ENCODE results near the gene FBN1.

The FBN1 gene

GRCh38 chr15:48604567-48604966, 40.9 kb downstream of the FBN1 start:
- no peak overlapping the region for H2BK15ac ChIP-seq (replicated peaks; ENCODE audit: low read depth)
- H3K18ac ChIP-seq (ENCODE audit: low read length) = peak overlapping the region; percentile 87
- H3K36me3 ChIP-seq (ENCODE audit: control insufficient read depth, insufficient read depth, low read length) = no peaks in the 10 kb centered on the region
- no peak overlapping the region for H4K8ac ChIP-seq (ENCODE audit: low read depth, low read length)
- no peaks in the 10 kb centered on the region for H3K79me2 ChIP-seq (ENCODE audit: control insufficient read depth, insufficient read depth, low read length)
- H3K4me1 ChIP-seq (ENCODE audit: control insufficient read depth, low read depth, low read length) = peaks cover 2% of the 10 kb centered on the region
- H3K4me2 ChIP-seq (ENCODE audit: low read length) = no peak overlapping the region
- peak overlapping the region; percentile 52 for H3K4ac ChIP-seq (ENCODE audit: low read depth, low read length)
- H3K23ac ChIP-seq (ENCODE audit: low read length) = no peak overlapping the region
- no peak overlapping the region for H2AK5ac ChIP-seq (ENCODE audit: low read length)
- no peak overlapping the region for H3K9ac ChIP-seq (ENCODE audit: low read length)
- H3K27ac ChIP-seq (ENCODE audit: low read depth, low read length) = no peak overlapping the region
- no peak overlapping the region for H4K5ac ChIP-seq (ENCODE audit: low read length)
- H3K56ac ChIP-seq (ENCODE audit: low read length) = peak overlapping the region; percentile 47
- no peaks in the 10 kb centered on the region for H3K27me3 ChIP-seq (ENCODE audit: insufficient read depth, low read length, poor library complexity)
- H3K4me3 ChIP-seq (ENCODE audit: low read length) = no peak overlapping the region
- H2BK120ac ChIP-seq (ENCODE audit: low read depth, low read length) = no peak overlapping the region
- H2BK5ac ChIP-seq (ENCODE audit: low read length) = no peak overlapping the region
- H3K79me1 ChIP-seq (ENCODE audit: low read length) = no peaks in the 10 kb centered on the region
- DNase-seq = peak; percentile 55

GRCh38 chr15:48603922-48604321, 41.6 kb downstream of the FBN1 start:
- Histone ChIP-seq H3K56ac (ENCODE audit: low read length) (no peak overlapping the region), H3K23ac (ENCODE audit: low read length) (no peak overlapping the region), H3K9ac (ENCODE audit: low read length) (no peak overlapping the region), H3K4ac (ENCODE audit: low read depth, low read length) (no peak overlapping the region), H3K79me1 (ENCODE audit: low read length) (no peaks in the 10 kb centered on the region), H3K36me3 (ENCODE audit: control insufficient read depth, insufficient read depth, low read length) (no peaks in the 10 kb centered on the region), H3K4me3 (ENCODE audit: low read length) (no peak overlapping the region), H4K5ac (ENCODE audit: low read length) (no peak overlapping the region), H2BK15ac (replicated peaks; ENCODE audit: low read depth) (no peak overlapping the region), H2BK5ac (ENCODE audit: low read length) (no peak overlapping the region), H3K4me1 (ENCODE audit: control insufficient read depth, low read depth, low read length) (peaks cover 2% of the 10 kb centered on the region), H3K4me2 (ENCODE audit: low read length) (no peak overlapping the region), H3K18ac (ENCODE audit: low read length) (peak overlapping the region; percentile 52), H3K79me2 (ENCODE audit: control insufficient read depth, insufficient read depth, low read length) (no peaks in the 10 kb centered on the region), H2BK120ac (ENCODE audit: low read depth, low read length) (peak overlapping the region; percentile 24), H4K8ac (ENCODE audit: low read depth, low read length) (no peak overlapping the region), H3K27ac (ENCODE audit: low read depth, low read length) (peak overlapping the region; percentile 26), H2AK5ac (ENCODE audit: low read length) (no peak overlapping the region), H3K27me3 (ENCODE audit: insufficient read depth, low read length, poor library complexity) (no peaks in the 10 kb centered on the region)
- no CpG with 5 or more reads among the region's 3 CpGs for WGBS (ENCODE audit: extremely low coverage, insufficient coverage, low lambda C conversion rate)
- no peak for DNase-seq

- H3K9ac ChIP-seq (ENCODE audit: low read length) = no peak overlapping the region
- no peak overlapping the region for H3K4me2 ChIP-seq (ENCODE audit: low read length)
- no peak overlapping the region for H2BK15ac ChIP-seq (replicated peaks; ENCODE audit: low read depth)
- H3K36me3 ChIP-seq (ENCODE audit: control insufficient read depth, insufficient read depth, low read length) = no peaks in the 10 kb centered on the region
- WGBS (ENCODE audit: extremely low coverage, insufficient coverage, low lambda C conversion rate) = no CpG with 5 or more reads among the region's 6 CpGs
- no peaks in the 10 kb centered on the region for H3K79me1 ChIP-seq (ENCODE audit: low read length)
- no peak overlapping the region for H3K4ac ChIP-seq (ENCODE audit: low read depth, low read length)
- H3K4me1 ChIP-seq (ENCODE audit: control insufficient read depth, low read depth, low read length) = peaks cover 2% of the 10 kb centered on the region
- H4K8ac ChIP-seq (ENCODE audit: low read depth, low read length) = no peak overlapping the region
- DNase-seq = peak; percentile 80
- H2BK120ac ChIP-seq (ENCODE audit: low read depth, low read length) = no peak overlapping the region
- H3K79me2 ChIP-seq (ENCODE audit: control insufficient read depth, insufficient read depth, low read length) = no peaks in the 10 kb centered on the region
- no peaks in the 10 kb centered on the region for H3K27me3 ChIP-seq (ENCODE audit: insufficient read depth, low read length, poor library complexity)
- peak overlapping the region; percentile 66 for H3K27ac ChIP-seq (ENCODE audit: low read depth, low read length)
- no peak overlapping the region for H2AK5ac ChIP-seq (ENCODE audit: low read length)
- no peak overlapping the region for H3K4me3 ChIP-seq (ENCODE audit: low read length)
- H3K23ac ChIP-seq (ENCODE audit: low read length) = no peak overlapping the region
- H4K5ac ChIP-seq (ENCODE audit: low read length) = no peak overlapping the region
- H2BK5ac ChIP-seq (ENCODE audit: low read length) = no peak overlapping the region
- H3K56ac ChIP-seq (ENCODE audit: low read length) = no peak overlapping the region
- H3K18ac ChIP-seq (ENCODE audit: low read length) = no peak overlapping the region
Measured at GRCh38 chr15:48603123-48603500, 42.4 kb downstream of the FBN1 start.

- Histone ChIP-seq H3K4ac (ENCODE audit: low read depth, low read length) (no peak overlapping the region), H2BK5ac (ENCODE audit: low read length) (no peak overlapping the region), H3K4me1 (ENCODE audit: control insufficient read depth, low read depth, low read length) (peaks cover 2% of the 10 kb centered on the region), H3K4me3 (ENCODE audit: low read length) (no peak overlapping the region), H3K9ac (ENCODE audit: low read length) (no peak overlapping the region), H4K5ac (ENCODE audit: low read length) (no peak overlapping the region), H2BK15ac (replicated peaks; ENCODE audit: low read depth) (no peak overlapping the region), H2BK120ac (ENCODE audit: low read depth, low read length) (no peak overlapping the region), H3K23ac (ENCODE audit: low read length) (no peak overlapping the region), H3K79me2 (ENCODE audit: control insufficient read depth, insufficient read depth, low read length) (no peaks in the 10 kb centered on the region), H2AK5ac (ENCODE audit: low read length) (no peak overlapping the region), H3K56ac (ENCODE audit: low read length) (no peak overlapping the region), H3K36me3 (ENCODE audit: control insufficient read depth, insufficient read depth, low read length) (no peaks in the 10 kb centered on the region), H3K27ac (ENCODE audit: low read depth, low read length) (no peak overlapping the region), H3K27me3 (ENCODE audit: insufficient read depth, low read length, poor library complexity) (no peaks in the 10 kb centered on the region), H3K18ac (ENCODE audit: low read length) (no peak overlapping the region), H3K4me2 (ENCODE audit: low read length) (no peak overlapping the region), H4K8ac (ENCODE audit: low read depth, low read length) (no peak overlapping the region), H3K79me1 (ENCODE audit: low read length) (no peaks in the 10 kb centered on the region)
- no CpG with 5 or more reads among the region's 4 CpGs for WGBS (ENCODE audit: extremely low coverage, insufficient coverage, low lambda C conversion rate)
- DNase-seq = peak; percentile 91
Measured at GRCh38 chr15:48602358-48603122, 43.0 kb downstream of the FBN1 start.

- H3K27me3 ChIP-seq (ENCODE audit: insufficient read depth, low read length, poor library complexity) = no peaks in the 10 kb centered on the region
- no peak overlapping the region for H3K23ac ChIP-seq (ENCODE audit: low read length)
- no peak for DNase-seq
- H3K79me2 ChIP-seq (ENCODE audit: control insufficient read depth, insufficient read depth, low read length) = no peaks in the 10 kb centered on the region
- H3K56ac ChIP-seq (ENCODE audit: low read length) = no peak overlapping the region
- H2BK120ac ChIP-seq (ENCODE audit: low read depth, low read length) = peak overlapping the region; percentile 37
- H3K4me3 ChIP-seq (ENCODE audit: low read length) = no peak overlapping the region
- no peak overlapping the region for H3K4me2 ChIP-seq (ENCODE audit: low read length)
- H3K36me3 ChIP-seq (ENCODE audit: control insufficient read depth, insufficient read depth, low read length) = no peaks in the 10 kb centered on the region
- H3K4me1 ChIP-seq (ENCODE audit: control insufficient read depth, low read depth, low read length) = peaks cover 2% of the 10 kb centered on the region
- no CpG with 5 or more reads among the region's 4 CpGs for WGBS (ENCODE audit: extremely low coverage, insufficient coverage, low lambda C conversion rate)
- no peak overlapping the region for H3K9ac ChIP-seq (ENCODE audit: low read length)
- no peak overlapping the region for H3K18ac ChIP-seq (ENCODE audit: low read length)
- no peak overlapping the region for H4K8ac ChIP-seq (ENCODE audit: low read depth, low read length)
- no peak overlapping the region for H2AK5ac ChIP-seq (ENCODE audit: low read length)
- H3K79me1 ChIP-seq (ENCODE audit: low read length) = no peaks in the 10 kb centered on the region
- no peak overlapping the region for H4K5ac ChIP-seq (ENCODE audit: low read length)
- H2BK5ac ChIP-seq (ENCODE audit: low read length) = no peak overlapping the region
- no peak overlapping the region for H3K27ac ChIP-seq (ENCODE audit: low read depth, low read length)
- H2BK15ac ChIP-seq (replicated peaks; ENCODE audit: low read depth) = peak overlapping the region; percentile 80
- no peak overlapping the region for H3K4ac ChIP-seq (ENCODE audit: low read depth, low read length)
Measured at GRCh38 chr15:48601095-48601494, 44.4 kb downstream of the FBN1 start.

GRCh38 chr15:48596841-48597240, 48.7 kb downstream of the FBN1 start:
- Histone ChIP-seq H2BK120ac (ENCODE audit: low read depth, low read length) (no peak overlapping the region), H4K5ac (ENCODE audit: low read length) (no peak overlapping the region), H3K36me3 (ENCODE audit: control insufficient read depth, insufficient read depth, low read length) (no peaks in the 10 kb centered on the region), H3K27me3 (ENCODE audit: insufficient read depth, low read length, poor library complexity) (no peaks in the 10 kb centered on the region), H2AK5ac (ENCODE audit: low read length) (no peak overlapping the region), H3K4ac (ENCODE audit: low read depth, low read length) (no peak overlapping the region), H3K79me1 (ENCODE audit: low read length) (no peaks in the 10 kb centered on the region), H3K56ac (ENCODE audit: low read length) (no peak overlapping the region), H3K9ac (ENCODE audit: low read length) (no peak overlapping the region), H2BK5ac (ENCODE audit: low read length) (no peak overlapping the region), H3K4me1 (ENCODE audit: control insufficient read depth, low read depth, low read length) (no peaks in the 10 kb centered on the region), H2BK15ac (replicated peaks; ENCODE audit: low read depth) (no peak overlapping the region), H3K27ac (ENCODE audit: low read depth, low read length) (no peak overlapping the region), H3K79me2 (ENCODE audit: control insufficient read depth, insufficient read depth, low read length) (no peaks in the 10 kb centered on the region), H3K4me3 (ENCODE audit: low read length) (no peak overlapping the region), H3K4me2 (ENCODE audit: low read length) (no peak overlapping the region), H3K23ac (ENCODE audit: low read length) (no peak overlapping the region), H3K18ac (ENCODE audit: low read length) (no peak overlapping the region), H4K8ac (ENCODE audit: low read depth, low read length) (no peak overlapping the region)
- WGBS (ENCODE audit: extremely low coverage, insufficient coverage, low lambda C conversion rate) = no CpG with 5 or more reads among the region's 4 CpGs
- DNase-seq = no peak

Data from mesendoderm (in vitro differentiated cells).